HG02981 (cell line): Measurements from ENCODE around the gene NR1I3.
"Not testable (repeated sequence)": the region's sequence is repeated elsewhere in the genome, so short reads cannot be mapped to it uniquely, and the experiment has no call there.

Experiments used
- ATAC-seq: cut with Tn5 transposase; IDR thresholded peaks from one replicate; pipeline ENCODE4 v1.9.1; 2021; ENCODE audit warnings: mild to moderate bottlenecking, moderate library complexity; ENCODE audit not compliant: unreplicated experiment

The NR1I3 gene

GRCh38 chr1:161250829-161251228 is 12.8 kb upstream of the NR1I3 start:
- no peak for ATAC-seq

DNA sequence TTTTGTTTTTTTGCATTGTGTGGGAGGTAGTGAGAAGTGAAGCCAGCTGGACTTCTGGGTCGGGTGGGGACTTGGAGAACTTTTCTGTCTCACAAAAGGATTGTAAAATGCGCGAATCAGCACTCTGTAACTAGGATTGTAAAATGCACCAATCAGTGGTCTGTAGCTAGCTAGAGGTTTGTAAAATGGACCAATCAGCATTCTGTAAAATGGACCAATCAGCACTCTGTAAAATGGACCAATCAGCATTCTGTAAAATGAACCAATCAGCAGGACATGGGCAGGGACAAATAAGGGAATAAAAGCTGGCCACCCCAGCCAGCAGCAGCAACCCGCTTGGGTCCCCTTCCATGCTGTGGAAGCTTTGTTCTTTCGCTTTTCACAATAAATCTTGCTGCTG is 12.1 kb upstream of the NR1I3 start:
- ATAC-seq, result not testable (repeated sequence)

DNA sequence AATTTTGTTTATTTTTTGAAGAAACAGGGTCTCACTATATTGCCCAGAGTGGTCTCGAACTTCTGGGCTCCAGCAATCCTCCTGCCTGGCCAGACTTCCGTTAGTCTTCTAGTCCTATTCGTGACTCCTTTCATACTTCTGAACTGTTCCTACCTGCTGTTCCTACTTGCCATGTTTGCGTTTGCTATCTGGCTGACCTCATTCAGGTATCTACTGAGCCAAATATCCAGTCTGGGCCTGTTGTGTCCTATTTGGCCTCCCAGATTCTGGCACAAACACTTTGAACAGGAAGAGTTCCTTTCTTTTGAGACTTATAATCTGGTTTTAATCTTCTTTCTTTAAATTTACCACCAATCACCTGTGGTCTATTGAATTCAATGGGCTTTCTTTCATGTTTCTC is 6.9 kb upstream of the NR1I3 start:
- ATAC-seq, result no peak

GRCh38 chr1:161242313-161242712 is 4.3 kb upstream of the NR1I3 start:
- no peak for ATAC-seq

GRCh38 chr1:161241682-161242081 is 3.7 kb upstream of the NR1I3 start:
- no peak for ATAC-seq

GRCh38 chr1:161235957-161236775 is 1.8 kb downstream of the NR1I3 start:
- ATAC-seq, result no peak

- ATAC-seq, result no peak
Observed at GRCh38 chr1:161233102-161233501, 4.9 kb downstream of the NR1I3 start.

DNA sequence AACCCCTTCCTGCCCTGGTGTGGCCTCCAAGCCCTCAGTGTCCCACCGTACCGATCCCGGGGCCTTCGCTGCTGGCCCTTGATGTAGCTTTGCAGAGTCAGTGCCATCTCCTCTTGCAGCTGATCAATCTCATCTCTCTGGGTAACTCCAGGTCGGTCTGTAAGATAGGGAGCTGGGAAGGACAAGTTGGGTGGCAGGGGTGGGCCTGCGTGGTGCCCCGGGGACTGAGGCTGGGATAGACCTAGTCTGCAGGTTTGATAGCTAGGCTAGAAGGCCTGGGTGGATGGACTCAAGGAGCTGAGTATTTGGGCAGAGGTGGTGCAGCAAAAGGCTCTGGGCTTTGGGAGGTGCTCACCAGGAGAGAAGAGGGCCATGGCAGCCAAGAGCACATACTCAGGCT is 7.2 kb downstream of the NR1I3 start:
- no peak for ATAC-seq

DNA sequence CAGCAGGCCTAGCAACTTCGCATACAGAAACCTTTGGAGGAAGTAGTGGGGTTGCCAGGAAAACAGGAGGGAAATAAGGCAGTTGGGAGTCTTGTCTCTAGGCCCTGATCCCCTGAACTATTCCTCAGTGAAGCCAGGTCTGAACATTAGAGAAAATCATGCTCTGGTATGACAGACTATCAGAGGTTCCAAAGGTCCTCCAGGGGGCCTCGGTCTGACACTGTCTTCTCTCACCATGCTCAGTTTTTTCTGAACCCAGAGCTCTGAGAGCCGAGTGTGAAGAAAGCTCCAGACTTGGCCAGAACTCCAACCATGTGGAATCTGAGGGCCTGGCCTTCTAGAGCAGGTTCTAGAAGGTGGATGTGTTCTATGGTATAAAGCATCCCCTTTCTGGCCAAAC is 8.1 kb downstream of the NR1I3 start:
- no peak for ATAC-seq

- no peak for ATAC-seq
Observed at GRCh38 chr1:161228032-161228431, 10.0 kb downstream of the NR1I3 start.

DNA sequence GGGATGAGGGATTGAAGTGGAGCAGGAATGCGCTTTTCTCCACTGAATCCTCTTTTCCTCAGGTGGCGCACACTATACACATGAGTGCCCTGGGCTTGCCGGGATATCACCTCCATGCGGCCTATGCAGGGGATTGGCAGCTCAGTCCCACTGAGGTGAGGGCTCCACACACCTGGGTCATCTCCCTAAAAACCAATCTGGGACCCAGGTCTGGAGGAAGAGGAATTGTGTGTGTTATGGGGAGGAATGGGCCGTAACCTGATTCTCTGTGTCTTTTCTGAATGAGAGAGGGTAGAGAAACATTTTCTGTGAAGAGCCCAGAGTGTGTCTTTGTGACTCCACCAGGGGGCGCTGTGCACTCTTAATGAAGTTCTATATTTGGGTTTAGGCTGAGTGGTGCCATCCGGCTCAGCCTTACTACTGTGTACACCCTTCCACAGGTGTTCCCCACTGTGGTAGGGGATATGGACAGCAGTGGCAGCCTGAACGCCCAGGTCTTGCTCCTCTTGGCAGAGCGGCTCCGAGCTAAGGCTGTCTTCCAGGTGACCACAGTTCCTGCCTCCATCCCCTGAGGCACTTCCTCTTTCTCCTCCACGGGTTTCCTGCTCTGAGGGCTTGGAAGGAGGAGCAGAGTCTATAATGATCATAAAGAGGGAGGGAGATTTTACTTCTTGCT is 10.7 kb downstream of the NR1I3 start:
- peak; percentile 40 for ATAC-seq

- no peak for ATAC-seq
Observed at GRCh38 chr1:161226759-161227158, 11.2 kb downstream of the NR1I3 start.

DNA sequence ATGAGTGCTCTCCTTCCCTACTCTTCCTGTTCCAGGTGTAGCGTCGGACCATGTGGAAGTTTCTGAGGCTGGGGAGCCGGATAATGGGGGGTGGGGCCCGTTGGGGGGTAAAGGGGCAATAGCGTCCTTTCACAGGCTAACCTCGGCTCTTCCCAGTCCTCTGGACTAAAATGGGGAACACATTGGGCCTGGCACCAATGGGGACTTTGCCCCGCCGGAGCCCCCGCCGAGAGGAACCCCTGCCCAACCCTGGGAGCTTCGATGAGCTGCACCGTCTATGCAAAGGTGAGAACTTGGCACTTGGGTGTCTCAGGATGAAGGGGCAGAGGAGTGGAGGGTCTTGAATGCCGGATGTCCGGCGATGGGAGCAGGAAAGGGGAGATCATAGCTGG is 11.7 kb downstream of the NR1I3 start:
- ATAC-seq, result no peak

GRCh38 chr1:161225534-161226319 is 12.3 kb downstream of the NR1I3 start, which contains the start of gene TOMM40L:
TSS of gene TOMM40L (plus strand) at chr1:161226060. CDS start at chr1:161226490, 430 bp downstream.
- peak; percentile 96 for ATAC-seq

DNA sequence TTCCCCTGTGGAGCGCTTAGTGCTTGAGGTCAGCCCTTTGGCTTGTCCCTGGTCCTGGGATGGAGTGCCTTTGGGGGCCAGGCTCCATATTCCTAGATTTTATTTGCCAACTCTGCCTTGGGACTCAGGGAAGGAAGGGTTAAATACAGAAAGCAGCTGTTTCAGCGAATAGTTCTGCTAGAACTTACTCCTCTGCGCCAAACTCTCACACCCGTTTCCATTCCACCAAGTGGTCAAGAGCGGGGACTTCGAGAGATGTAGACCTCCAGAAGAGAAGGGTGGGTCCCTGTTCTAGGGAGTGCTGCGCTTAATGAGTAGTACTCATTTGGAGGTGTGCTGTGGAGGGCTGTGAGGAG is 12.8 kb downstream of the NR1I3 start:
- no peak for ATAC-seq

DNA sequence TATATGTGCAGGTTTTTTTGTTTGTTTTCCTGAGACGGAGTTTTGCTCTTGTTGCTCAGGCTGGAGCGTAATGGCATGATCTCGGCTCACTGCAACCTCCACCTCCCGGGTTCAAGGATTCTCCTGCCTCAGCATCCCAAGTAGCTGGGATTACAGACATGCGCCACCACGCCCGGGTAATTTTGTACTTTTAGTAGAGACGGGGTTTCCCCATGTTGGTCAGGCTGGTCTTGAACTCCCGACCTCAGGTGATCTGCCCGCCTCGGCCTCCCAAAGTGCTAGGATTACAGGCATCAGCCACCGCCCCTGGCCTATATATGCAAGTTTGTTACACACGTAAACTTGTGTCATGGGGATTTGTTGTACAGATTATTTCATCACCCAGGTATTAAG is 13.3 kb downstream of the NR1I3 start:
- ATAC-seq, result not testable (repeated sequence)

- ATAC-seq, result no peak
Observed at GRCh38 chr1:161223805-161224694, 14.0 kb downstream of the NR1I3 start.

GRCh38 chr1:161222175-161223019 is 15.6 kb downstream of the NR1I3 start:
- ATAC-seq, result no peak

DNA sequence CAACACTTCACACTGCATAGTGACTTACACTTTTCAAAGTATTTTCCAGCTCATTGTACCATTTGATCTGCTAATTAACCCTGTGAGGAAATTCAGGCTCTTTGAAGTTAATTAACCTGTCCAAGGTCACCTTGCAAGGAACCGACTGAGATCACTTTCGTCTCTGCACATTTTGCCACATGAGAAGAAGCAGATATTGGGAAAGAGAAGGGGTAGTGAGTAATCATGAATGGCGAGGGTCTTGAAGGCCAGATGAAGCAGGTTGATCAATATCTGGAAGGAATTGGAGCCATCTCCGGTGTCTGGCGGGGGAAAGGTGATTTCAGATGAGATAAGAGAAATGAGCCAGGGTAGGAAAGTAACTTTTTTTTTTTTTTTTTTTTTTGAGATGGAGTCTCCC is 18.0 kb downstream of the NR1I3 start:
- ATAC-seq, result no peak
